ENCODE results near the gene IL3RA.

Gene IL3RA

DNA sequence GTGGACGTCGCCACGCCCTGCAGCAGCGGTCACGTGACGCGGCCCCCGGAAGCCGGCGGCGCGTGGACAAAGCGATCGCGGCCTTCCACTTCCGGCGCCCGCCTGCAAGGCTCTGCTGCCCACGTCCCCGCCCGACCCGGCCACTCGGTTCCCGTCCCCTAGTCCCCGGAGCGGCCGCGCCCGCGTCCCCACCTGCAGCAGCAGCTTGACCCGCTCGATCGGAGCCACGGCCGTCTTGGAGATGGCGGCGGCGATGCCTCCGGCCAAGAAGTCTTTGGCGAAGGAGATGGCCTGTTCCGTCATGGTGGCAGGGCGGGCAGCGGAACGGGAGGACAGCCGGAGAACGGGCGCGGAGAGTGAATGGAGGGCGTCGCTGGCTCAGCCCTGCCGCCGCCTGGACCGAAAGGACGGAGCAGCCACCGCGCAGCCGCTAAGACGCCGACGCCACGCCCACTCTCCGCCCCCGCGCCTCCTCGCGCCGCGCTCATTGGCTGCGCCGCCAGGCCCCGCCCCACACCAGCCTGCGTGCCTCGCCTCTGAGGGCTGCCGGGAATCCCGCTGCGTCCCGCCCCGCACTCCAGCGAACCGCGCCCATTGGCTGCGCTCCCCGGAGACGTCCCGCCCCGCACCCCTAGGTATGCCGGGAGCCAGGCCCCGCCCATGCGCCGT, 55.3 kb downstream of the IL3RA start, which contains the start of gene SLC25A6:
SLC25A6 (minus strand) TSS at position 407 of the 669 bp plus-strand sequence; CDS start at position 303, 104 bp downstream.
- H3K36me3 ChIP-seq (replicated peaks in 1 of 2; ENCODE audit: control insufficient read depth in 2 of 2, insufficient read depth in 2 of 2, low read length in 2 of 2) = peaks cover 41 to 64% of the 10 kb centered on the region in 2 donors
- H2BK15ac ChIP-seq (ENCODE audit: low read length) = peak within 1 kb of the TSS; percentile 99
- H2BK12ac ChIP-seq (ENCODE audit: low read length) = peak within 1 kb of the TSS; percentile 58
- peak within 1 kb of the TSS; percentile 100 for H2BK120ac ChIP-seq (ENCODE audit: low read depth, low read length)
- H3K27ac ChIP-seq (replicated peaks; ENCODE audit: low read length) = peak within 1 kb of the TSS; percentile 96
- peaks cover 3 to 9% of the 10 kb centered on the region in 2 donors for H3K4me1 ChIP-seq (ENCODE audit: control insufficient read depth in 2 of 2, insufficient read depth in 1 of 2, low read depth in 1 of 2, low read length in 2 of 2)
- WGBS, 2 donors (ENCODE audit: extremely low coverage in 2 of 2, insufficient read length in 2 of 2, insufficient replicate concordance in 1 of 2) = no CpG with 5 or more reads among the region's 90 CpGs
- H3K9ac ChIP-seq (ENCODE audit: low read depth, low read length, poor library complexity) = peak within 1 kb of the TSS; percentile 100
- peaks cover 46% of the 10 kb centered on the region for H3K79me1 ChIP-seq (ENCODE audit: low read depth, low read length)
- peak within 1 kb of the TSS; percentile 96 for H3K14ac ChIP-seq (ENCODE audit: low read length)
- H3K27me3 ChIP-seq (ENCODE audit: control insufficient read depth in 3 of 3, insufficient read depth in 3 of 3, low read depth in 1 of 3, low read length in 3 of 3) = no peaks in the 10 kb centered on the region
- peak within 1 kb of the TSS; percentile 99 to 100 for H3K4me3 ChIP-seq (ENCODE audit: low read length in 2 of 2)
- peak within 1 kb of the TSS; percentile 97 for H2BK5ac ChIP-seq (ENCODE audit: low read length)
- peak within 1 kb of the TSS; percentile 99 for H3K23ac ChIP-seq (ENCODE audit: low read depth, low read length, poor library complexity)
- H2AK5ac ChIP-seq (ENCODE audit: low read depth, low read length) = peak within 1 kb of the TSS; percentile 100
- peak within 1 kb of the TSS; percentile 99 for H3K4ac ChIP-seq (ENCODE audit: low read length)
- H3K4me2 ChIP-seq (ENCODE audit: insufficient read depth, low read length, poor library complexity, severe bottlenecking) = peak within 1 kb of the TSS; percentile 82
- H3K18ac ChIP-seq (ENCODE audit: low read length) = peak within 1 kb of the TSS; percentile 100
- H3K9me3 ChIP-seq (replicated peaks in 1 of 2; ENCODE audit: control insufficient read depth in 2 of 2, insufficient read depth in 1 of 2, low read depth in 1 of 2, low read length in 2 of 2) = no peaks in the 10 kb centered on the region
- H4K8ac ChIP-seq (ENCODE audit: low read depth, low read length) = peak within 1 kb of the TSS; percentile 97
- peak; percentile 98 for DNase-seq (ENCODE audit: low spot score)
- H2AFZ ChIP-seq (ENCODE audit: low read length) = peak within 1 kb of the TSS; percentile 94
- H4K91ac ChIP-seq (ENCODE audit: low read depth, low read length, poor library complexity) = peak within 1 kb of the TSS; percentile 100

DNA sequence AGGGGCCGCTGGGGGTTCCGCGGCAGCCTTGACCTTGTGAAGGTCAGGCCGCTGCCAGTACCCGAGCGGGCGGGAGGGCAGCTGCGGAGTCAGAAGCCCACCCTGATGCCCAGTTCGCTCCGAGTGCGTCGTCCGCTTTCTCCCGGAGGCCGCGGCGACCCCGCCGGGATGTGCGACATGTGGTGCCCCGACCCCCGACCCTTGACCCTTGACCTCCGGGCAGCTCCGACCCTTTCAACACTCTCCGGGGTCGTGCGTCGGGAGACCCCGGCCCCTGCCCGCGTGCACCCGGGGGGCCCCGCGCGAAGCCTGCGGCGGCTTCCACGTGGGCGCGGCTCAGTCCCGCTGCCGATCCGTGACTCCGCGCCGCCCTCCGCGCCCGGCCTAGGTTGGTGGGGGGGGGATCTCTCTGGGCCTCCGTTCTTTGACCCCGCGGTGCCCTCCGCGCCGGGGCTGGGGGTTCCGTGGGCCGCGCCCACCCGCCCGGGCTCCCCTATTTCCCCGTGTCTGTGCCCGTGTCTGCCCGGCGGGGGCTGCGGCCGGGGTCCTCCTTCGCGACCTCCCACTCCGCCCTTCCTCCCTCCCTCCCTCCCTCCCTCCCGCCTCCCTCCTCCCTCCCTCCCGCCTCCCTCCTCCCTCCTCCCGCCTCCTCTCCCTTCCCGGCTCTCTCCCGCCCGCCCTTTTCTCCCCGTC, 55.9 kb downstream of the IL3RA start:
- DNase-seq (ENCODE audit: low spot score) = no peak
- Histone ChIP-seq H2BK120ac (ENCODE audit: low read depth, low read length) (peak overlapping the region; percentile 81), H3K23ac (ENCODE audit: low read depth, low read length, poor library complexity) (peak overlapping the region; percentile 99), H3K4me1 (ENCODE audit: control insufficient read depth in 2 of 2, insufficient read depth in 1 of 2, low read depth in 1 of 2, low read length in 2 of 2) (peaks cover 3 to 9% of the 10 kb centered on the region in 2 donors), H3K4me2 (ENCODE audit: insufficient read depth, low read length, poor library complexity, severe bottlenecking) (peak overlapping the region; percentile 77), H3K9ac (ENCODE audit: low read depth, low read length, poor library complexity) (peak overlapping the region; percentile 88), H3K4me3 (ENCODE audit: low read length in 2 of 2) (peak overlapping the region; percentile 95 to 99), H2AK5ac (ENCODE audit: low read depth, low read length) (peak overlapping the region; percentile 96), H4K91ac (ENCODE audit: low read depth, low read length, poor library complexity) (no peak overlapping the region), H2BK5ac (ENCODE audit: low read length) (peak overlapping the region; percentile 97), H2AFZ (ENCODE audit: low read length) (peak overlapping the region; percentile 90), H3K79me1 (ENCODE audit: low read depth, low read length) (peaks cover 39% of the 10 kb centered on the region), H3K27ac (replicated peaks; ENCODE audit: low read length) (peak overlapping the region; percentile 92), H3K4ac (ENCODE audit: low read length) (peak overlapping the region; percentile 84), H3K18ac (ENCODE audit: low read length) (peak overlapping the region; percentile 95), H4K8ac (ENCODE audit: low read depth, low read length) (peak overlapping the region; percentile 43), H3K14ac (ENCODE audit: low read length) (peak overlapping the region; percentile 71), H2BK12ac (ENCODE audit: low read length) (peak overlapping the region; percentile 58), H3K27me3 (ENCODE audit: control insufficient read depth in 3 of 3, insufficient read depth in 3 of 3, low read depth in 1 of 3, low read length in 3 of 3) (no peaks in the 10 kb centered on the region), H2BK15ac (ENCODE audit: low read length) (peak overlapping the region; percentile 99), H3K9me3 (replicated peaks in 1 of 2; ENCODE audit: control insufficient read depth in 2 of 2, insufficient read depth in 1 of 2, low read depth in 1 of 2, low read length in 2 of 2) (no peaks in the 10 kb centered on the region), H3K36me3 (replicated peaks in 1 of 2; ENCODE audit: control insufficient read depth in 2 of 2, insufficient read depth in 2 of 2, low read length in 2 of 2) (peaks cover 34 to 57% of the 10 kb centered on the region in 2 donors)
- WGBS, 2 donors (ENCODE audit: extremely low coverage in 2 of 2, insufficient read length in 2 of 2, insufficient replicate concordance in 1 of 2) = no CpG with 5 or more reads among the region's 76 CpGs

DNA sequence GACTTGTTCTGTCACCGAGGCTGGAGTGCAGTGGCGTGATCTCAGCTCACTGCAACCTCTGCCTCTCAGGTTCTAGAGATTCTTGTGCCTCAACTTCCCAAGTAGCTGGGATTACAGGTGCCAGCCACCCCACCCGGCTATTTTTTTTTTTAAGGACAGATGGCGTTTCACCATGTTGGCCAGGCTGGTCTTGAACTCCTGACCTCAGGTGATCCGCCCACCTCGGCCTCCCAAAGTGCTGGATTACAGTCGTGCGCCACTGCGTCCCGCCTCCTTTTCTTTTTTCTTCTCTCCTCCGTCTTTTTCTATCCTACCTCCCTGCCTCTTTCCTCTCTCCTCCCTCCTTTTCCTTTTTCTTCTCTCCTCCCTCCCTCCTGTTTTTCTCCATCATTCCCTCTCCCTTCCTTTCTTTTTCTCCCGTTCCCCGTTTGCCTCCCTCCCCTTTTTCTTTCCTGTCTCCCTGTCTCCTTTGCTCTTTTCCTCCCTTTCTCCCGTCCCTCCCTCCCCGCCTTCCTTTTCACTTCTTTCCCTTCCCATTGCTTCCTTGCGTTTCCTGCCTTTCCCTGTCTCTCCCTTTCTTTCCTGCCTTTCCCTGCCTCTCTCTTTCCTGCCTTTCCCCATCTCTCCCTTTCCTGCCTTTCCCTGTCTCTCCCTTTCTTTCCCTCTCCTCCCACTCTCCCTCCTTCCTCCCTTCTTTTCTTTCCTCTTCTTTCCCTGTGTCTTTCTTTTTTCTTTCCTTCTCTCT, 57.5 kb downstream of the IL3RA start:
- Histone ChIP-seq H3K9me3 (replicated peaks in 1 of 2; ENCODE audit: control insufficient read depth in 2 of 2, insufficient read depth in 1 of 2, low read depth in 1 of 2, low read length in 2 of 2) (no peaks in the 10 kb centered on the region), H2AK5ac (ENCODE audit: low read depth, low read length) (no peak overlapping the region), H3K4me2 (ENCODE audit: insufficient read depth, low read length, poor library complexity, severe bottlenecking) (no peak overlapping the region), H3K79me1 (ENCODE audit: low read depth, low read length) (peaks cover 28% of the 10 kb centered on the region), H3K18ac (ENCODE audit: low read length) (no peak overlapping the region), H3K27ac (replicated peaks; ENCODE audit: low read length) (no peak overlapping the region), H3K27me3 (ENCODE audit: control insufficient read depth in 3 of 3, insufficient read depth in 3 of 3, low read depth in 1 of 3, low read length in 3 of 3) (no peaks in the 10 kb centered on the region), H3K4me1 (ENCODE audit: control insufficient read depth in 2 of 2, insufficient read depth in 1 of 2, low read depth in 1 of 2, low read length in 2 of 2) (peaks cover 3 to 9% of the 10 kb centered on the region in 2 donors), H2BK120ac (ENCODE audit: low read depth, low read length) (no peak overlapping the region), H2BK5ac (ENCODE audit: low read length) (no peak overlapping the region), H2AFZ (ENCODE audit: low read length) (no peak overlapping the region), H3K9ac (ENCODE audit: low read depth, low read length, poor library complexity) (no peak overlapping the region), H4K91ac (ENCODE audit: low read depth, low read length, poor library complexity) (no peak overlapping the region), H3K36me3 (replicated peaks in 1 of 2; ENCODE audit: control insufficient read depth in 2 of 2, insufficient read depth in 2 of 2, low read length in 2 of 2) (peaks cover 21 to 50% of the 10 kb centered on the region in 2 donors), H3K4me3 (ENCODE audit: low read length in 2 of 2) (no peak overlapping the region), H3K23ac (ENCODE audit: low read depth, low read length, poor library complexity) (no peak overlapping the region), H3K4ac (ENCODE audit: low read length) (no peak overlapping the region), H4K8ac (ENCODE audit: low read depth, low read length) (no peak overlapping the region), H2BK15ac (ENCODE audit: low read length) (no peak overlapping the region), H3K14ac (ENCODE audit: low read length) (no peak overlapping the region), H2BK12ac (ENCODE audit: low read length) (no peak overlapping the region)
- DNase-seq (ENCODE audit: low spot score) = no peak
- WGBS, 2 donors (ENCODE audit: extremely low coverage in 2 of 2, insufficient read length in 2 of 2, insufficient replicate concordance in 1 of 2) = 100% methylated on average over 1 of the region's 16 CpGs; no CpG with 5 or more reads in 1 of the 2 donors

All from neuronal stem cell (in vitro differentiated cells).